Liver (tissue), 9 donors: ENCODE measurements around the gene SERTAD1. TPM values are rescaled to one million over a fixed set of nuclear protein-coding genes. Genes with fewer than 3 reads are reported as not detected.

Source experiments
- DNase-seq: peaks from one replicate; pipeline ENCODE4 v3.0.0-alpha.2; 2017; ENCODE audit warnings: low spot score
- H3K27ac ChIP-seq, 2 donors: one replicate each; pipeline ENCODE4 v1.7.0; 2013; ENCODE audit warnings: inconsistent platforms in 2 of 2, low read length in 2 of 2, control low read depth in 1 of 2, low read depth in 1 of 2, mild to moderate bottlenecking in 1 of 2
- H3K27me3 ChIP-seq, 4 donors: one replicate each; pipeline versions ENCODE4 v1.6.1 to v1.7.0; 2013; ENCODE audit warnings: low read length in 3 of 4, inconsistent platforms in 1 of 4, mild to moderate bottlenecking in 1 of 4, moderate library complexity in 1 of 4; ENCODE audit not compliant: control insufficient read depth in 4 of 4, insufficient read depth in 4 of 4
- H3K36me3 ChIP-seq, 4 donors: one replicate each; pipeline versions ENCODE4 v1.6.1 to v1.7.0; 2013; ENCODE audit warnings: low read length in 3 of 4, mild to moderate bottlenecking in 3 of 4, low read depth in 1 of 4, moderate library complexity in 1 of 4; ENCODE audit not compliant: control insufficient read depth in 4 of 4, insufficient read depth in 3 of 4
- H3K4me1 ChIP-seq, 4 donors: one replicate each; pipeline versions ENCODE4 v1.6.1 to v1.7.0; 2013; ENCODE audit warnings: low read length in 3 of 4, mild to moderate bottlenecking in 3 of 4, moderate library complexity in 1 of 4; ENCODE audit not compliant: control insufficient read depth in 4 of 4, insufficient read depth in 4 of 4
- H3K4me3 ChIP-seq, 3 donors: one replicate each; pipeline versions ENCODE4 v1.6.1 to v1.7.0; 2013; ENCODE audit warnings: low read length in 3 of 3, control low read depth in 1 of 3, low read depth in 1 of 3, mild to moderate bottlenecking in 1 of 3
- H3K9ac ChIP-seq, 2 donors: one replicate each; pipeline ENCODE4 v1.7.0; 2013; ENCODE audit warnings: low read length in 2 of 2, mild to moderate bottlenecking in 2 of 2, moderate library complexity in 2 of 2, control low read depth in 1 of 2, low read depth in 1 of 2
- H3K9me3 ChIP-seq, 4 donors: one replicate each; pipeline versions ENCODE4 v1.6.1 to v1.7.0; 2013; ENCODE audit warnings: low read length in 3 of 4; ENCODE audit not compliant: control insufficient read depth in 4 of 4
- CTCF ChIP-seq: fragments of 150-350 bp; IDR thresholded peaks from 2 replicates; pipeline ENCODE4 v1.5.1; 2017; ENCODE audit warnings: improper control_type of control experiment, low read depth, low read length; ENCODE audit not compliant: missing input control
- EGR1 ChIP-seq, 2 donors: IDR thresholded peaks; 2 replicates each; pipeline ENCODE4 v1.6.1; 2016 to 2018; ENCODE audit warnings: antibody characterized with exemption in 2 of 2, low read depth in 2 of 2
- FOXA2 ChIP-seq: IDR thresholded peaks from 2 replicates; pipeline ENCODE4 v1.6.1; 2016; ENCODE audit warnings: antibody characterized with exemption
- HNF4A ChIP-seq, 2 donors: conservative IDR thresholded peaks; 2 replicates each; pipeline ENCODE4 v1.6.1; 2016; ENCODE audit warnings: antibody characterized with exemption in 2 of 2, mild to moderate bottlenecking in 2 of 2
- JUND ChIP-seq, 2 donors: IDR thresholded peaks; 2 replicates each; pipeline ENCODE4 v1.6.1; 2016; ENCODE audit warnings: antibody characterized with exemption in 2 of 2
- RAD21 ChIP-seq, 2 donors: IDR thresholded peaks; 2 replicates each; pipeline ENCODE4 v1.6.1; 2016; ENCODE audit warnings: antibody characterized with exemption in 2 of 2, mild to moderate bottlenecking in 2 of 2
- RXRA ChIP-seq, 2 donors: IDR thresholded peaks; 2 replicates each; pipeline ENCODE4 v1.6.1; 2017 to 2018; ENCODE audit warnings: antibody characterized with exemption in 2 of 2, mild to moderate bottlenecking in 1 of 2
- SP1 ChIP-seq: IDR thresholded peaks from 2 replicates; pipeline ENCODE4 v1.6.1; 2018; ENCODE audit warnings: antibody characterized with exemption, mild to moderate bottlenecking
- TAF1 ChIP-seq: conservative IDR thresholded peaks from 2 replicates; pipeline ENCODE4 v1.6.1; 2016; ENCODE audit warnings: antibody characterized with exemption, mild to moderate bottlenecking
- YY1 ChIP-seq: IDR thresholded peaks from 2 replicates; pipeline ENCODE4 v1.6.1; 2016; ENCODE audit warnings: antibody characterized with exemption, mild to moderate bottlenecking
- WGBS: extraction: QIAGEN DNeasy Blood & Tissue Kit; methylation state at CpG from one replicate; pipeline ENCODE4 v1.1.7; 2013; 5-methylcytosine and 5-hydroxymethylcytosine counted together
- polyA plus RNA-seq, 2 donors: library from polyadenylated mRNA; stranded (reverse) in 1 of 2; unstranded in 1 of 2; fragments of 200-250 nt in 1 of 2; fragments of >200 nt in 1 of 2; fragmentation: Nextera tagmentation in 1 of 2; extraction: Ambion mirVana in 1 of 2; gene quantifications; one replicate each; pipeline versions ENCODE4 v1.2.1 to v1.2.3, GENCODE V29; 2013 to 2015
- total RNA-seq, 2 donors: library from RNA; depleted of rRNA; stranded (reverse); fragments of >200 nt; gene quantifications; one replicate each; pipeline ENCODE4 v1.2.3, GENCODE V29; 2014
- TF ChIP-seq, protein P1 (sequence below): IDR thresholded peaks from 2 replicates; pipeline ENCODE4 v1.6.1; 2016; ENCODE audit warnings: antibody characterized with exemption
- TF ChIP-seq, protein P2 (sequence below): IDR thresholded peaks from 2 replicates; pipeline ENCODE4 v1.6.1; 2016; ENCODE audit warnings: antibody characterized with exemption, mild to moderate bottlenecking
- TF ChIP-seq, protein P3 (sequence below): IDR thresholded peaks from 2 replicates; pipeline ENCODE4 v1.6.1; 2016; ENCODE audit warnings: antibody characterized with exemption
- TF ChIP-seq, protein P4 (sequence below): IDR thresholded peaks from 2 replicates; pipeline ENCODE4 v1.6.1; 2016; ENCODE audit warnings: antibody characterized with exemption
- donor health status: healthy.
- donor health status: healthy.
- donor health status: healthy.
- donor health status: healthy.
- donor health status: healthy.

SERTAD1 gene
- total and polyA plus RNA-seq, 4 donors, result 3.6 to 6.8 (median 4.9) TPM

GRCh38 chr19:40466219-40466984 is 40.6 kb upstream of the SERTAD1 start:
- Histone ChIP-seq H3K9me3 (no peaks in the 10 kb centered on the region), H3K4me1 (peaks cover 5 to 46% (median 31%) of the 10 kb centered on the region in 4 donors), H3K4me3 (peak overlapping the region; percentile 37 to 61 (median 60)), H3K9ac (no peak overlapping the region), H3K36me3 (no peaks in the 10 kb centered on the region), H3K27me3 (no peaks in the 10 kb centered on the region), H3K27ac (peak overlapping the region; percentile 58 to 96)
- WGBS, result 19% methylated on average over 48 of the region's 48 CpGs
- DNase-seq, result no peak
- TF ChIP-seq RXRA (IDR thresholded peaks at IDR 0.05) (peak; percentile 47 to 80), TAF1 (no peak), HNF4A (conservative IDR thresholded peaks at IDR 0.05) (peak in 1 of 2 donors; percentile 23), RAD21 (IDR thresholded peaks at IDR 0.05) (no peak), FOXA2 (no peak), EGR1 (IDR thresholded peaks at IDR 0.05; ENCODE audit: low read depth in 2 of 2) (no peak)
- TF ChIP-seq, protein P1, sequence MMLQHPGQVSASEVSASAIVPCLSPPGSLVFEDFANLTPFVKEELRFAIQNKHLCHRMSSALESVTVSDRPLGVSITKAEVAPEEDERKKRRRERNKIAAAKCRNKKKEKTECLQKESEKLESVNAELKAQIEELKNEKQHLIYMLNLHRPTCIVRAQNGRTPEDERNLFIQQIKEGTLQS, result no peak

DNA sequence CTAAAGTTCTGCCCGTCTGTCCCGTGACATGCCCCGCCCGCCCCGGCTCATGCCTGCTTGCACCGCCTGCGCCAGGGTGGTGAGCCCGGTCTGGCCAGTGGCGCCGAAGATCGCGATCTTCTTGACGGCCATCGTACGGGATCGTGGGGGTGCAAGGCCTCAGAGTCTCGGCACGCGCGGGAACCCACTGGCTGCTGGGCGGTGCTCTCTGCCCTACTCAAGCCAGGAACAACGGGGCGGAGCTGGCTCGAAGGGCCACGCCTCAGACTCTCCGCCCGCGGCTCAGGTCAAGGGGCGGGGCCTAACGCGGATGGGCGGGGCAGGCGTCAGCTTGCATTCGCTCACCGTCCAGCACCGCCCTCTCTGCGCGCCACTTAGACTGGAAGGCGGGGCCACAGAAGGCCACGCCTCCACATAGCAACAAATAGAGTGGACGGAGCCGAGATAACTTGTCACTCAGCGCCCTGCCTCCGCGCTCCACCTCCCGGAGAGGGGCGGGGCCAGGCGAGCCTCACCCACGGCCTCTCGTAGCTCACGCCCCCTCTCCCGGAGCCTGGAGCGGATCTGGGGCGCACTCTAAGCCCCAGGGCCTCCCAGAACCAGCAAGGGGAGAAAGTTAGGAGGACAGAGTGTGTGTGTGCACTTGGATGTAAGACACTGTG is 39.9 kb upstream of the SERTAD1 start, which contains the start of gene BLVRB:
BLVRB (minus strand) TSS at position 189 of the 662 bp plus-strand sequence; CDS start at position 132, 57 bp downstream.
- WGBS, result under 1% methylated on average over 54 of the region's 54 CpGs
- TF ChIP-seq, protein P2, sequence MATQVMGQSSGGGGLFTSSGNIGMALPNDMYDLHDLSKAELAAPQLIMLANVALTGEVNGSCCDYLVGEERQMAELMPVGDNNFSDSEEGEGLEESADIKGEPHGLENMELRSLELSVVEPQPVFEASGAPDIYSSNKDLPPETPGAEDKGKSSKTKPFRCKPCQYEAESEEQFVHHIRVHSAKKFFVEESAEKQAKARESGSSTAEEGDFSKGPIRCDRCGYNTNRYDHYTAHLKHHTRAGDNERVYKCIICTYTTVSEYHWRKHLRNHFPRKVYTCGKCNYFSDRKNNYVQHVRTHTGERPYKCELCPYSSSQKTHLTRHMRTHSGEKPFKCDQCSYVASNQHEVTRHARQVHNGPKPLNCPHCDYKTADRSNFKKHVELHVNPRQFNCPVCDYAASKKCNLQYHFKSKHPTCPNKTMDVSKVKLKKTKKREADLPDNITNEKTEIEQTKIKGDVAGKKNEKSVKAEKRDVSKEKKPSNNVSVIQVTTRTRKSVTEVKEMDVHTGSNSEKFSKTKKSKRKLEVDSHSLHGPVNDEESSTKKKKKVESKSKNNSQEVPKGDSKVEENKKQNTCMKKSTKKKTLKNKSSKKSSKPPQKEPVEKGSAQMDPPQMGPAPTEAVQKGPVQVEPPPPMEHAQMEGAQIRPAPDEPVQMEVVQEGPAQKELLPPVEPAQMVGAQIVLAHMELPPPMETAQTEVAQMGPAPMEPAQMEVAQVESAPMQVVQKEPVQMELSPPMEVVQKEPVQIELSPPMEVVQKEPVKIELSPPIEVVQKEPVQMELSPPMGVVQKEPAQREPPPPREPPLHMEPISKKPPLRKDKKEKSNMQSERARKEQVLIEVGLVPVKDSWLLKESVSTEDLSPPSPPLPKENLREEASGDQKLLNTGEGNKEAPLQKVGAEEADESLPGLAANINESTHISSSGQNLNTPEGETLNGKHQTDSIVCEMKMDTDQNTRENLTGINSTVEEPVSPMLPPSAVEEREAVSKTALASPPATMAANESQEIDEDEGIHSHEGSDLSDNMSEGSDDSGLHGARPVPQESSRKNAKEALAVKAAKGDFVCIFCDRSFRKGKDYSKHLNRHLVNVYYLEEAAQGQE, result peak; percentile 72
- TF ChIP-seq RAD21 (IDR thresholded peaks at IDR 0.05) (peak; percentile 16 to 43), FOXA2 (no peak), CTCF (no peak), EGR1 (IDR thresholded peaks at IDR 0.05; ENCODE audit: low read depth in 2 of 2) (peak in 1 of 2 donors; percentile 45), JUND (IDR thresholded peaks at IDR 0.05) (peak in 1 of 2 donors; percentile 40), SP1 (peak; percentile 93), YY1 (peak; percentile 81), HNF4A (conservative IDR thresholded peaks at IDR 0.05) (peak; percentile 3 to 37), TAF1 (no peak), RXRA (IDR thresholded peaks at IDR 0.05) (peak in 1 of 2 donors; percentile 52)
- TF ChIP-seq, protein P1, result no peak
- TF ChIP-seq, protein P3, sequence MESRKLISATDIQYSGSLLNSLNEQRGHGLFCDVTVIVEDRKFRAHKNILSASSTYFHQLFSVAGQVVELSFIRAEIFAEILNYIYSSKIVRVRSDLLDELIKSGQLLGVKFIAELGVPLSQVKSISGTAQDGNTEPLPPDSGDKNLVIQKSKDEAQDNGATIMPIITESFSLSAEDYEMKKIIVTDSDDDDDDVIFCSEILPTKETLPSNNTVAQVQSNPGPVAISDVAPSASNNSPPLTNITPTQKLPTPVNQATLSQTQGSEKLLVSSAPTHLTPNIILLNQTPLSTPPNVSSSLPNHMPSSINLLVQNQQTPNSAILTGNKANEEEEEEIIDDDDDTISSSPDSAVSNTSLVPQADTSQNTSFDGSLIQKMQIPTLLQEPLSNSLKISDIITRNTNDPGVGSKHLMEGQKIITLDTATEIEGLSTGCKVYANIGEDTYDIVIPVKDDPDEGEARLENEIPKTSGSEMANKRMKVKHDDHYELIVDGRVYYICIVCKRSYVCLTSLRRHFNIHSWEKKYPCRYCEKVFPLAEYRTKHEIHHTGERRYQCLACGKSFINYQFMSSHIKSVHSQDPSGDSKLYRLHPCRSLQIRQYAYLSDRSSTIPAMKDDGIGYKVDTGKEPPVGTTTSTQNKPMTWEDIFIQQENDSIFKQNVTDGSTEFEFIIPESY, result peak; percentile 95
- TF ChIP-seq, protein P4, sequence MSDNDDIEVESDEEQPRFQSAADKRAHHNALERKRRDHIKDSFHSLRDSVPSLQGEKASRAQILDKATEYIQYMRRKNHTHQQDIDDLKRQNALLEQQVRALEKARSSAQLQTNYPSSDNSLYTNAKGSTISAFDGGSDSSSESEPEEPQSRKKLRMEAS, result peak; percentile 59
- peak; percentile 100 for DNase-seq
- Histone ChIP-seq H3K27ac (peak within 1 kb of the TSS; percentile 92 to 96), H3K4me1 (peaks cover 5 to 51% (median 36%) of the 10 kb centered on the region in 4 donors), H3K9ac (peak within 1 kb of the TSS; percentile 51 to 68), H3K27me3 (no peaks in the 10 kb centered on the region), H3K9me3 (no peaks in the 10 kb centered on the region), H3K4me3 (peak within 1 kb of the TSS; percentile 65 to 75 (median 73)), H3K36me3 (no peaks in the 10 kb centered on the region)
